Bronchus fibroblast of lung (primary cell): ENCODE results near the gene HSF2BP. TPM values are rescaled to one million over a fixed set of nuclear protein-coding genes. Genes with fewer than 3 reads are reported as not detected.

Source experiments
- total RNA-seq: library from RNA; depleted of rRNA; stranded (reverse); fragments of >200 nt; gene quantifications from 2 replicates; pipeline ENCODE4 v1.2.3, GENCODE V29; 2015

The HSF2BP gene
- total RNA-seq: 0.34 and 0.45 TPM in 2 replicates

GRCh38 chr21:43659136-43660000 lies at the start of gene HSF2BP, which contains the start of gene RRP1B:
HSF2BP (minus strand) TSS chr21:43659488; CDS start chr21:43658096, 1,392 bp downstream.
RRP1B (plus strand) TSS chr21:43659560; CDS start chr21:43659665, 105 bp downstream.

Other genes with a start within 250 kb of the HSF2BP start
- gene SIK1, start 232.4 kb downstream of the HSF2BP start, total RNA-seq: 0.17 TPM in 1 of 2 replicates, not detected in the other
- 24.5 and 26.2 TPM in 2 replicates for gene RRP1B, start 72 bp upstream of the HSF2BP start, total RNA-seq
- 51.9 and 67.3 TPM in 2 replicates for gene PDXK, start 59.6 kb upstream of the HSF2BP start, total RNA-seq
- 7.0 and 8.1 TPM in 2 replicates for gene CSTB, start 116.8 kb upstream of the HSF2BP start, total RNA-seq
- gene RRP1, start 130.1 kb upstream of the HSF2BP start, total RNA-seq: 16.5 and 18.0 TPM in 2 replicates
- gene AGPAT3, start 205.7 kb upstream of the HSF2BP start, total RNA-seq: 35.2 and 37.5 TPM in 2 replicates